ENCODE results near the gene TIMM50. TPM values are rescaled to one million over a fixed set of nuclear protein-coding genes. Genes with fewer than 3 reads are reported as not detected.
A peak's percentile ranks its signal among the peaks of the same experiment; 100 is the strongest.

TIMM50 gene
- total and polyA plus RNA-seq, 2 of the 8 experiments (the other 6 are each of a cell fraction or from before 2014, with no cell fraction given) = 155 to 187 TPM

DNA sequence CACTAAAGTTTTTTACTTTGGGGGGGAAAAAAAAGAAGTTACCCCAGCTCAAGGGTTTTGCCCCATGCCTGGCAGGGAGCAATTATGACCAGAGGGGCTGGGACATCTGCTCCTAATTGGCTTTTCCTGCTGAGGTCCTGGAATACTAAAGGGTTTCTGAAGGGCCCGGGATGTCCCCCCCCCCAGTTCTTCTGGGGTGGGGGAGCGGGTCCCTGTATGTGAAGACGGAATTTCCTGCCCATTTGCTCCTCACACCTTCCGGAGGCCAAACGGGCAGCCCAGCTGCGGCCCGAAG is 17.0 kb downstream of the TIMM50 start (continued):
- TF ChIP-seq CTBP2 (IDR thresholded peaks at IDR 0.05; ENCODE audit: borderline replicate concordance, insufficient read depth, insufficient read length, low read length) = peak; percentile 38

All from H1 (cell line).